Lung (tissue), 12 donors: Measurements from ENCODE around the gene SYNC. TPM values are rescaled to one million over a fixed set of nuclear protein-coding genes. Genes with fewer than 3 reads are reported as not detected.
"Not testable (repeated sequence)": the region's sequence is repeated elsewhere in the genome, so short reads cannot be mapped to it uniquely, and the experiment has no call there.

Experiments
- ATAC-seq: fragments of 200-7000 bp; cut with Tn5 transposase; one replicate; pipeline ENCODE4 v1.9.1; 2020; ENCODE audit warnings: moderate number of reproducible peaks; ENCODE audit not compliant: insufficient read depth, low FRiP score
- DNase-seq, 3 donors: peaks; one replicate each; pipeline ENCODE4 v3.0.0-alpha.2; 2013 to 2017
- H3K27ac ChIP-seq, 2 donors: one replicate each; pipeline ENCODE4 v1.5.1; 2013; ENCODE audit warnings: mild to moderate bottlenecking in 2 of 2, moderate library complexity in 2 of 2, control low read depth in 1 of 2, inconsistent platforms in 1 of 2, low read depth in 1 of 2, low read length in 1 of 2
- H3K27me3 ChIP-seq, 3 donors: one replicate each; pipeline ENCODE4 v1.5.1; 2013; ENCODE audit warnings: low read length in 2 of 3; ENCODE audit not compliant: control insufficient read depth in 3 of 3, insufficient read depth in 3 of 3
- H3K36me3 ChIP-seq, 4 donors: one replicate each; pipeline ENCODE4 v1.5.1; 2013; ENCODE audit warnings: low read length in 4 of 4, mild to moderate bottlenecking in 1 of 4, moderate library complexity in 1 of 4; ENCODE audit not compliant: control insufficient read depth in 4 of 4, insufficient read depth in 4 of 4
- H3K4me1 ChIP-seq, 5 donors: one replicate each; pipeline ENCODE4 v1.5.1; 2013; ENCODE audit warnings: low read length in 5 of 5, mild to moderate bottlenecking in 2 of 5, moderate library complexity in 1 of 5; ENCODE audit not compliant: control insufficient read depth in 5 of 5, insufficient read depth in 5 of 5
- H3K4me3 ChIP-seq: one replicate; pipeline ENCODE4 v1.5.1; 2013; ENCODE audit warnings: mild to moderate bottlenecking, control low read depth, moderate library complexity
- H3K9ac ChIP-seq, 2 donors: one replicate each; pipeline ENCODE4 v1.5.1; 2013; ENCODE audit warnings: low read length in 2 of 2, control low read depth in 1 of 2; ENCODE audit not compliant: insufficient read depth in 1 of 2
- H3K9me3 ChIP-seq, 4 donors: one replicate each; pipeline ENCODE4 v1.5.1; 2013; ENCODE audit warnings: low read length in 3 of 4, mild to moderate bottlenecking in 1 of 4, moderate library complexity in 1 of 4; ENCODE audit not compliant: control insufficient read depth in 4 of 4, insufficient read depth in 3 of 4
- CTCF ChIP-seq: IDR thresholded peaks from 2 replicates; pipeline ENCODE4 v1.5.1; 2012; ENCODE audit warnings: mild to moderate bottlenecking; ENCODE audit errors: control extremely low read depth, extremely low read depth
- WGBS, 2 donors: extraction: QIAGEN DNeasy Blood & Tissue Kit; methylation state at CpG; one replicate each; pipeline ENCODE4 v1.1.7; 2013; 5-methylcytosine and 5-hydroxymethylcytosine counted together
- polyA plus RNA-seq, 2 donors: library from polyadenylated mRNA; stranded (reverse); fragments of 200-250 nt; gene quantifications; one replicate each; pipeline ENCODE4 v1.2.1, GENCODE V29; 2013
- total RNA-seq, 2 donors: library from RNA; depleted of rRNA in 1 of 2; stranded (reverse); fragments of >200 nt in 1 of 2; gene quantifications; one replicate each; pipeline ENCODE4 v1.2.1, GENCODE V29; 2014 to 2021
- donor health status: control.
- donor health status: control.
- donor health status: Bipolar disorder and iron deficiency.
- donor health status: healthy.
- donor health status: DM: yes; HTN: yes; CAD: no.

SYNC gene
- total and polyA plus RNA-seq, 4 donors: 2.0 to 15.4 (median 5.7) TPM

- Histone ChIP-seq H3K9ac (no peak overlapping the region), H3K27ac (no peak overlapping the region), H3K4me1 (peaks cover 0 to 6% (median 3%) of the 10 kb centered on the region in 5 donors), H3K9me3 (no peaks in the 10 kb centered on the region), H3K4me3 (no peak overlapping the region), H3K27me3 (no peaks in the 10 kb centered on the region), H3K36me3 (peaks cover 25 to 48% (median 36%) of the 10 kb centered on the region in 4 donors)
- TF ChIP-seq CTCF: no peak
- DNase-seq (no peak), ATAC-seq (no peak)
- 29 to 70% methylated on average over 3 of the region's 3 CpGs for WGBS, 2 donors
Measured at GRCh38 chr1:32676945-32677344, 25.6 kb downstream of the SYNC start.

- ATAC-seq, H3K27ac ChIP-seq, DNase-seq, H3K9me3 ChIP-seq, H3K27me3 ChIP-seq, H3K9ac ChIP-seq, H3K4me1 ChIP-seq, H3K4me3 ChIP-seq: not testable (repeated sequence)
- peaks cover 19 to 68% (median 38%) of the 10 kb centered on the region in 4 donors for H3K36me3 ChIP-seq
- WGBS, 2 donors: 94 to 97% methylated on average over 5 of the region's 5 CpGs
Measured at GRCh38 chr1:32668716-32669115, 33.9 kb downstream of the SYNC start.

- H3K36me3 ChIP-seq: peaks cover 19 to 61% (median 28%) of the 10 kb centered on the region in 4 donors
- WGBS, 2 donors: 76 to 89% methylated on average over 12 of the region's 12 CpGs
- ATAC-seq: no peak
- no peak overlapping the region for H3K9ac ChIP-seq
- TF ChIP-seq CTCF: no peak
- H3K4me1 ChIP-seq: no peaks in the 10 kb centered on the region
- H3K27me3 ChIP-seq: no peaks in the 10 kb centered on the region
- no peaks in the 10 kb centered on the region for H3K9me3 ChIP-seq
- no peak for DNase-seq
- no peak overlapping the region for H3K4me3 ChIP-seq
- H3K27ac ChIP-seq: no peak overlapping the region
Measured at GRCh38 chr1:32666901-32667566, 35.5 kb downstream of the SYNC start.

GRCh38 chr1:32665915-32666314 lies 36.7 kb downstream of the SYNC start:
- H3K4me1 ChIP-seq: no peaks in the 10 kb centered on the region
- no peak overlapping the region for H3K27ac ChIP-seq
- no peak for ATAC-seq
- no peak for TF ChIP-seq CTCF
- 52 to 75% methylated on average over 1 of the region's 1 CpG for WGBS, 2 donors
- DNase-seq: no peak
- H3K4me3 ChIP-seq: no peak overlapping the region
- peaks cover 17 to 61% (median 27%) of the 10 kb centered on the region in 4 donors for H3K36me3 ChIP-seq
- no peaks in the 10 kb centered on the region for H3K27me3 ChIP-seq
- no peak overlapping the region for H3K9ac ChIP-seq
- H3K9me3 ChIP-seq: no peaks in the 10 kb centered on the region
